ENCODE results near the gene TMEM255B.

GRCh38 chr13:113735750-113736149 is 23.3 kb upstream of the TMEM255B start:
- TF ChIP-seq CTCF (IDR thresholded peaks at IDR 0.05) (no peak), POLR2AphosphoS5 (IDR thresholded peaks at IDR 0.05; ENCODE audit: low read depth, low read length) (no peak), SIN3A (IDR thresholded peaks at IDR 0.05; ENCODE audit: borderline replicate concordance, insufficient read depth, low read depth, low read length) (no peak)

Data from Panc1 (cell line).